Stimulated activated naive CD4-positive, alpha-beta T cell treated with Interleukin-2 at 50 U/mL for 16 hours (primary cell): Measurements from ENCODE around the gene INMT.

Experiments
- DNase-seq: peaks from one replicate; lab custom pipeline; 2025; lab: John Stamatoyannopoulos, UW

INMT gene

GRCh38 chr7:30728591-30729100 is 23.3 kb upstream of the INMT start:
- DNase-seq: no peak

- no peak for DNase-seq
Observed at GRCh38 chr7:30729642-30730041, 22.3 kb upstream of the INMT start.

- DNase-seq: no peak
Observed at GRCh38 chr7:30730097-30730496, 21.8 kb upstream of the INMT start.

GRCh38 chr7:30730996-30731395 is 20.9 kb upstream of the INMT start:
- no peak for DNase-seq

- DNase-seq: no peak
Observed at GRCh38 chr7:30731581-30731980, 20.4 kb upstream of the INMT start.

- DNase-seq: no peak
Observed at GRCh38 chr7:30732606-30733005, 19.3 kb upstream of the INMT start.

GRCh38 chr7:30733216-30733615 is 18.7 kb upstream of the INMT start:
- DNase-seq: no peak

- no peak for DNase-seq
Observed at GRCh38 chr7:30733691-30734090, 18.2 kb upstream of the INMT start.

GRCh38 chr7:30734497-30734896 is 17.4 kb upstream of the INMT start:
- DNase-seq: no peak

- DNase-seq: no peak
Observed at GRCh38 chr7:30735631-30736030, 16.3 kb upstream of the INMT start.

- no peak for DNase-seq
Observed at GRCh38 chr7:30736291-30736690, 15.6 kb upstream of the INMT start.

GRCh38 chr7:30738026-30738915 is 13.7 kb upstream of the INMT start:
- no peak for DNase-seq

GRCh38 chr7:30739691-30740090 is 12.2 kb upstream of the INMT start:
- no peak for DNase-seq

GRCh38 chr7:30740417-30741181 is 11.3 kb upstream of the INMT start:
- DNase-seq: peak; percentile 68

- DNase-seq: no peak
Observed at GRCh38 chr7:30741289-30741688, 10.6 kb upstream of the INMT start.

- DNase-seq: no peak
Observed at GRCh38 chr7:30743371-30744074, 8.4 kb upstream of the INMT start.

GRCh38 chr7:30744075-30744417 is 7.9 kb upstream of the INMT start:
- DNase-seq: no peak

GRCh38 chr7:30745261-30745941 is 6.5 kb upstream of the INMT start:
- no peak for DNase-seq

GRCh38 chr7:30750010-30750409 is 1.9 kb upstream of the INMT start:
- no peak for DNase-seq

- DNase-seq: no peak
Observed at GRCh38 chr7:30750683-30751650, 968 bp upstream of the INMT start.

GRCh38 chr7:30752484-30752883 is 549 bp downstream of the INMT start:
- DNase-seq: no peak
